Measurements from ENCODE around the gene GRM4. TPM values are rescaled to one million over a fixed set of nuclear protein-coding genes. Genes with fewer than 3 reads are reported as not detected.

Gene GRM4
- total and polyA plus RNA-seq, 9 of the 15 experiments (the other 6 are each of a cell fraction or from before 2014, with no cell fraction given), result 0.18 TPM; not detected in 8

DNA sequence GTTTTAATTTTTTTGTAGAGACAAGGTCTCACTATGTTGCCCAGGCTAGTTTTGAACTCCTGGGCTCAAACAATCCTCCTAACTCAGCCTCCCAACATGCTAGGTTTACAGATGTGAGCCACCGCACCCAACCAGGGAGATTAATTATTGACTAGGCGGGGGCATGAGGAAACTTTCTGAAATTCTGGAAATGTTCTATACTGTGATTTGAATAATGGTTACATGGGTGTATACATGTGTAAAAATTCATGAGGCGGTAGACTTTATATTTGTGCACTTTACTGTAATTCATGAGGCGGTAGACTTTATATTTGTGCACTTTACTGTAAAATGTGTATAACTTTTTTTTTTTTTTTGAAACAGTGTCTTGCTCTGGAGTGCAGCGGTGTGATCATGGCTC lies 147.2 kb downstream of the GRM4 start (continued):
- no peak for TF ChIP-seq MXI1 (IDR thresholded peaks at IDR 0.05; ENCODE audit: low read depth, low read length)
- TF ChIP-seq, protein P1, sequence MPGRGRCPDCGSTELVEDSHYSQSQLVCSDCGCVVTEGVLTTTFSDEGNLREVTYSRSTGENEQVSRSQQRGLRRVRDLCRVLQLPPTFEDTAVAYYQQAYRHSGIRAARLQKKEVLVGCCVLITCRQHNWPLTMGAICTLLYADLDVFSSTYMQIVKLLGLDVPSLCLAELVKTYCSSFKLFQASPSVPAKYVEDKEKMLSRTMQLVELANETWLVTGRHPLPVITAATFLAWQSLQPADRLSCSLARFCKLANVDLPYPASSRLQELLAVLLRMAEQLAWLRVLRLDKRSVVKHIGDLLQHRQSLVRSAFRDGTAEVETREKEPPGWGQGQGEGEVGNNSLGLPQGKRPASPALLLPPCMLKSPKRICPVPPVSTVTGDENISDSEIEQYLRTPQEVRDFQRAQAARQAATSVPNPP (IDR thresholded peaks at IDR 0.05; ENCODE audit: borderline replicate concordance, insufficient read depth, insufficient read length), result no peak

DNA sequence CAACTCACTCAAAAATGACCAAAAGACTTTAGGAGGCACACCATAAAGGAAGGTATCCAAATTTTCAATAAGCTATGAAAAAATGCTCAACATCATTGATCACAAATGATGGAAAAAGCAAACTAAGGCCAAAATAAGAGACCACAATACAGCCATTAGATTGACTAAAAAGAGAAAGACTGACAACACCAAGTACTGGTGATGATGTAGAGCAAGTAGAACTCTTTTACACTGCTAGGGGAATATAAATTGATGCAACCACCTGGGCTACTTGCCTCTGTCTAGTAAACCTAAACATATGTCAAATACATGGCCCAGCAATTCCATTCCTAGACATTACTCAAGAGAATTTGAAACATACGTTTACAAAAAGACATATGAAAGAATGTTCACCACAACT lies 148.6 kb downstream of the GRM4 start:
- no peak overlapping the region for H3K4me3 ChIP-seq
- ATAC-seq (no peak), DNase-seq (ENCODE audit: extremely low read depth in 1 of 4, low spot score in 3 of 4) (no peak), FAIRE-seq (no peak)
- H3K27ac ChIP-seq (ENCODE audit: extremely low read depth, low read depth, low read length), result no peak overlapping the region
- no peaks in the 10 kb centered on the region; the same call in 1 of the 2 replicates for H4K20me1 ChIP-seq (replicated peaks; ENCODE audit: control insufficient read depth, insufficient read depth, low read length)
- H2AFZ ChIP-seq (ENCODE audit: low read depth, low read length), result no peak overlapping the region
- POLR2A ChIA-PET, result no interaction called here
- BruUV-seq (replicated peaks), result no TSS peak
- TF ChIP-seq SOX6 (IDR thresholded peaks at IDR 0.05) (no peak), POLR2H (tag; IDR thresholded peaks at IDR 0.05; ENCODE audit: low read depth) (no peak), NFIC (IDR thresholded peaks at IDR 0.05) (no peak), KAT7 (CRISPR knock-in tag; IDR thresholded peaks at IDR 0.05; ENCODE audit: borderline replicate concordance) (no peak), SMAD2 (IDR thresholded peaks at IDR 0.05; ENCODE audit: low read depth, low read length) (no peak)
- TF ChIP-seq, protein P2, sequence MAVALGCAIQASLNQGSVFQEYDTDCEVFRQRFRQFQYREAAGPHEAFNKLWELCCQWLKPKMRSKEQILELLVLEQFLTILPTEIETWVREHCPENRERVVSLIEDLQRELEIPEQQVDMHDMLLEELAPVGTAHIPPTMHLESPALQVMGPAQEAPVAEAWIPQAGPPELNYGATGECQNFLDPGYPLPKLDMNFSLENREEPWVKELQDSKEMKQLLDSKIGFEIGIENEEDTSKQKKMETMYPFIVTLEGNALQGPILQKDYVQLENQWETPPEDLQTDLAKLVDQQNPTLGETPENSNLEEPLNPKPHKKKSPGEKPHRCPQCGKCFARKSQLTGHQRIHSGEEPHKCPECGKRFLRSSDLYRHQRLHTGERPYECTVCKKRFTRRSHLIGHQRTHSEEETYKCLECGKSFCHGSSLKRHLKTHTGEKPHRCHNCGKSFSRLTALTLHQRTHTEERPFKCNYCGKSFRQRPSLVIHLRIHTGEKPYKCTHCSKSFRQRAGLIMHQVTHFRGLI (CRISPR knock-in tag; IDR thresholded peaks at IDR 0.05), result no peak
- no peaks in the 10 kb centered on the region for H3K36me3 ChIP-seq (ENCODE audit: control insufficient read depth, insufficient read depth, low read length)
- H3K9me3 ChIP-seq (replicated peaks; ENCODE audit: control insufficient read depth, insufficient read depth, low read depth, low read length), result no peaks in the 10 kb centered on the region
- H3K9me1 ChIP-seq (ENCODE audit: control insufficient read depth, insufficient read depth, low read length), result no peaks in the 10 kb centered on the region
- CTCF ChIA-PET (ENCODE audit: low intra/inter-chr PET ratio), result no interaction called here
- 0% methylated on average over 1 of the region's 1 CpG for WGBS (ENCODE audit: insufficient coverage, low coverage, missing lambda C conversion rate)
- peaks cover 30 to 61% of the 10 kb centered on the region in 2 experiments for H3K27me3 ChIP-seq (ENCODE audit: control insufficient read depth in 2 of 2, insufficient read depth in 2 of 2, low read length in 2 of 2)
- 0 out of 5 replicates have a peak, but pooled peaks cover 0 to 3% of the 10 kb centered on the region in 2 experiments for H3K4me1 ChIP-seq (replicated peaks in 1 of 2; ENCODE audit: control insufficient read depth in 2 of 2, insufficient read depth in 2 of 2, low read length in 2 of 2)
- no peak overlapping the region for H3K9ac ChIP-seq (ENCODE audit: insufficient read depth in 1 of 2, low read depth in 2 of 2, low read length in 2 of 2)
- no peaks in the 10 kb centered on the region for H3K79me2 ChIP-seq (ENCODE audit: control insufficient read depth, insufficient read depth, low read length)
- intact Hi-C loops (cut with micrococcal nuclease) (no loop called here), in situ Hi-C loops (cut with MboI) (no loop called here)
- H3K4me2 ChIP-seq (ENCODE audit: insufficient read depth, low read length), result no peak overlapping the region
